Fibroblast of lung (primary cell): Measurements from ENCODE around the gene TUBB8B.
"Not testable (repeated sequence)": the region's sequence is repeated elsewhere in the genome, so short reads cannot be mapped to it uniquely, and the experiment has no call there.

Source experiments
- CTCF ChIP-seq, 2 donors: IDR thresholded peaks in 1 of 2; conservative IDR thresholded peaks in 1 of 2; 1 replicate in 1 of 2; 2 replicates in 1 of 2; pipeline ENCODE4 v1.5.1; 2011 to 2012; ENCODE audit warnings: low read length in 2 of 2, control low read depth in 1 of 2, inconsistent platforms in 1 of 2, low read depth in 1 of 2, mild to moderate bottlenecking in 1 of 2
- EZH2 ChIP-seq: IDR thresholded peaks from 2 replicates; pipeline ENCODE4 v1.5.1; 2012; ENCODE audit warnings: low read length, control low read depth, mild to moderate bottlenecking; ENCODE audit errors: missing control alignments

GRCh38 chr18:75525-76160 lies 26.2 kb upstream of the TUBB8B start:
- not testable (repeated sequence) for TF ChIP-seq CTCF (conservative IDR thresholded peaks at IDR 0.05 in 1 of 2, IDR thresholded peaks at IDR 0.05 in 1 of 2; ENCODE audit: low read depth in 1 of 2, low read length in 2 of 2); EZH2
